Measurements from ENCODE around the gene RNF214. TPM values are rescaled to one million over a fixed set of nuclear protein-coding genes. Genes with fewer than 3 reads are reported as not detected.
A peak's percentile ranks its signal among the peaks of the same experiment; 100 is the strongest.

Gene RNF214
- total and polyA plus RNA-seq, 10 of the 15 experiments (the other 5 are each of a cell fraction or from before 2014, with no cell fraction given) = 4.8 to 16.8 (median 10.5) TPM

GRCh38 chr11:117300773-117301172 lies 68.3 kb downstream of the RNF214 start:
- RAD21 ChIA-PET (ENCODE audit: unreplicated experiment) = no interaction called here
- TF ChIP-seq POLR2A (IDR thresholded peaks at IDR 0.05; ENCODE audit: low read depth, low read length) (no peak), SIX5 (IDR thresholded peaks at IDR 0.05; ENCODE audit: low read depth, low read length, severe bottlenecking) (no peak), EP300 (IDR thresholded peaks at IDR 0.05; ENCODE audit: borderline replicate concordance in 1 of 2, control insufficient read depth in 1 of 2, low read depth in 2 of 2, low read length in 2 of 2) (no peak), FOS (IDR thresholded peaks at IDR 0.05; ENCODE audit: borderline replicate concordance, extremely low read depth, insufficient read length) (no peak), REST (IDR thresholded peaks at IDR 0.05; ENCODE audit: low read depth, low read length) (no peak), ZNF274 (IDR thresholded peaks at IDR 0.05; ENCODE audit: insufficient read depth, insufficient read length) (no peak), CUX1 (IDR thresholded peaks at IDR 0.05; ENCODE audit: insufficient replicate concordance, low read depth, low read length) (no peak), FOXK2 (IDR thresholded peaks at IDR 0.05) (no peak), MAX (IDR thresholded peaks at IDR 0.05; ENCODE audit: low read depth, low read length) (no peak), HCFC1 (IDR thresholded peaks at IDR 0.05; ENCODE audit: low read length) (no peak), KAT2A (conservative IDR thresholded peaks at IDR 0.05; ENCODE audit: control insufficient read depth, low read depth, low read length) (no peak), PKNOX1 (IDR thresholded peaks at IDR 0.05) (no peak), RUNX3 (IDR thresholded peaks at IDR 0.05; ENCODE audit: low read length) (no peak)

More at GRCh38 chr11:117300773-117301172, 68.3 kb downstream of the RNF214 start:
- Histone ChIP-seq H2AFZ (ENCODE audit: control insufficient read depth, low read depth, low read length) (no peak overlapping the region), H3K27me3 (replicated peaks in 1 of 2; ENCODE audit: control insufficient read depth in 2 of 2, insufficient read depth in 2 of 2, low read length in 1 of 2) (peaks cover 2% of the 10 kb centered on the region in 2 experiments; a peak in 1 of 4 replicates), H3K27ac (ENCODE audit: control insufficient read depth, insufficient read depth) (no peak overlapping the region), H3K9ac (ENCODE audit: control insufficient read depth, insufficient read depth, low read length) (no peak overlapping the region), H3K79me2 (ENCODE audit: control insufficient read depth, insufficient read depth, low read length) (no peaks in the 10 kb centered on the region), H3K36me3 (ENCODE audit: control insufficient read depth in 2 of 2, insufficient read depth in 2 of 2, low read length in 1 of 2) (no peaks in the 10 kb centered on the region), H3K9me3 (replicated peaks; ENCODE audit: control insufficient read depth, insufficient read depth, low read length) (no peaks in the 10 kb centered on the region), H3K4me2 (ENCODE audit: control insufficient read depth, insufficient read depth) (no peak overlapping the region), H3K4me1 (ENCODE audit: control insufficient read depth, insufficient read depth, low read length) (no peaks in the 10 kb centered on the region), H4K20me1 (ENCODE audit: control insufficient read depth, insufficient read depth) (no peaks in the 10 kb centered on the region), H3K4me3 (no peak overlapping the region)
- POLR2A ChIA-PET = no interaction called here
- DNase-seq (ENCODE audit: low read depth, low spot score) (no peak), FAIRE-seq (no peak), ATAC-seq (peak; percentile 6; the same call in 1 of the 3 replicates)
- SMC1A ChIA-PET (ENCODE audit: uncharacterized antibody, unreplicated experiment) = no interaction called here
- WGBS (ENCODE audit: insufficient coverage, insufficient replicate concordance, low lambda C conversion rate, missing lambda C conversion rate) = 43% methylated on average over 5 of the region's 5 CpGs
- no TSS peak for BruUV-seq (replicated peaks)
- CTCF ChIA-PET = no interaction called here
- in situ Hi-C loops (cut with MboI) (no loop called here), intact Hi-C loops (cut with micrococcal nuclease; ENCODE audit: unreplicated experiment) (no loop called here)
